Measurements from ENCODE around the gene ATRIP.
A peak's percentile ranks its signal among the peaks of the same experiment; 100 is the strongest.
"Not testable (repeated sequence)": the region's sequence is repeated elsewhere in the genome, so short reads cannot be mapped to it uniquely, and the experiment has no call there.

Gene ATRIP

GRCh38 chr3:48460517-48460902, 14.0 kb downstream of the ATRIP start:
- H3K27ac ChIP-seq = peak overlapping the region; percentile 30
- CTCF ChIA-PET = no interaction called here
- POLR2A ChIA-PET (ENCODE audit: low non-redundant PET) = no interaction called here
- no peak for DNase-seq (ENCODE audit: low spot score)
- no peak for TF ChIP-seq CTCF (conservative IDR thresholded peaks at IDR 0.05; ENCODE audit: low read depth)

- CTCF ChIA-PET = interaction anchor here (0.6 kb wide), 2 partner anchors 32 to 1158 kb away, joined by 3 to 6 read pairs; no protein-coding TSS in a partner anchor
- peak overlapping the region; percentile 100 for H3K27ac ChIP-seq
- POLR2A ChIA-PET (ENCODE audit: low non-redundant PET) = not testable (repeated sequence)
These were observed 15.2 kb downstream of the ATRIP start for GRCh38 chr3:48461767-48462166.

GRCh38 chr3:48463703-48464102, 17.2 kb downstream of the ATRIP start:
- TF ChIP-seq CTCF (conservative IDR thresholded peaks at IDR 0.05; ENCODE audit: low read depth) = no peak
- ChIA-PET POLR2A (ENCODE audit: low non-redundant PET) (interaction anchor here (1.8 kb wide), 1 partner anchor 17 kb away, joined by 5 read pairs; the partner anchor contains the start of gene ATRIP), CTCF (no interaction called here)
- DNase-seq (ENCODE audit: low spot score) = no peak
- peak overlapping the region; percentile 100 for H3K27ac ChIP-seq

More at GRCh38 chr3:48461767-48462166, 15.2 kb downstream of the ATRIP start:
- not testable (repeated sequence) for DNase-seq (ENCODE audit: low spot score)

- TF ChIP-seq CTCF (conservative IDR thresholded peaks at IDR 0.05; ENCODE audit: low read depth) = no peak
- POLR2A ChIA-PET (ENCODE audit: low non-redundant PET) = interaction anchor here (0.5 to 1.8 kb wide), 2 partner anchors 18 to 684 kb away, joined by 5 to 10 read pairs; partner anchors contain the start of gene ATRIP
- CTCF ChIA-PET = interaction anchor here (0.6 to 1.1 kb wide), 3 partner anchors 43 to 220 kb away, joined by 3 to 4 read pairs (median 4); no protein-coding TSS in a partner anchor
- peak overlapping the region; percentile 100 for H3K27ac ChIP-seq
- no peak for DNase-seq (ENCODE audit: low spot score)
These were observed 18.2 kb downstream of the ATRIP start for GRCh38 chr3:48464713-48465221.

GRCh38 chr3:48465237-48465530, 18.6 kb downstream of the ATRIP start:
- H3K27ac ChIP-seq = peak overlapping the region; percentile 100
- CTCF ChIA-PET = interaction anchor here (0.7 to 1.1 kb wide), 2 partner anchors 42 to 84 kb away, joined by 3 to 4 read pairs; no protein-coding TSS in a partner anchor
- POLR2A ChIA-PET (ENCODE audit: low non-redundant PET) = interaction anchor here (0.5 kb wide), 1 partner anchor 684 kb away, joined by 10 read pairs; no protein-coding TSS in a partner anchor
- DNase-seq (ENCODE audit: low spot score) = no peak
- TF ChIP-seq CTCF (conservative IDR thresholded peaks at IDR 0.05; ENCODE audit: low read depth) = no peak

GRCh38 chr3:48465531-48466378, 19.2 kb downstream of the ATRIP start:
- ChIA-PET CTCF (interaction anchor here (1.0 kb wide), 1 partner anchor 30 kb away, joined by 3 read pairs; no protein-coding TSS in a partner anchor), POLR2A (ENCODE audit: low non-redundant PET) (interaction anchor here (0.6 kb wide), 1 partner anchor 75 kb away, joined by 6 read pairs; no protein-coding TSS in a partner anchor)
- DNase-seq (ENCODE audit: low spot score) = peak; percentile 97
- peak; percentile 76 for TF ChIP-seq CTCF (conservative IDR thresholded peaks at IDR 0.05; ENCODE audit: low read depth)
- peak overlapping the region; percentile 100 for H3K27ac ChIP-seq
